ENCODE results near the gene PRLR.

DNA sequence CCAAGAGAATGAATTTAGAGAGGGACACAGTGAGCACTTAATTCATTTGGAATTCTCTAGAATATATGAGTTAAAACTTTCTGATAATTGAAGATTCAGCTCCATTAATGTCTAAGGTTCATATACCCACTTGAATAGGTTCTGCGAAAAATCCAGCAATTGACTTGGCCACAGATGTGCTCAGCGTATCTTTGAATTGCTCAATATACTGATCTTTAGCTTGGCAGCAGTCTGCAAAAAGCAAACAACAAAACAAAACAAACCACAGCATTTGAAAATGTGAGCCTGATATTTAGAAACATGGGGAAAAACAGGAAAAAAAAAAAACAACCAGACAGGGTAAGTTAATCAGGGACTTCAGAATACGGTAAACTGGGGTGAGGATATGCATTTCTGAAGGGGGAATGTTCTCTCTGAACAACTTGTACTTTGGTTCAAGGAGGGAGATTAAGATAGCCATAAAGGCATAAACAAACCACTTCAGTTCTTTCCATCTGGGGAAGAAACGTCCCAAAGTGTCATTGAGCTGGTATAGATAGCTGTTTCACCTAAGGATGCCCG, 203.9 kb downstream of the PRLR start:
- TF ChIP-seq CTCF (IDR thresholded peaks at IDR 0.05) (no peak), ZFX (IDR thresholded peaks at IDR 0.05; ENCODE audit: borderline replicate concordance) (no peak)

Data from 22Rv1 (cell line).